ENCODE measurements around the gene HSCB. TPM values are rescaled to one million over a fixed set of nuclear protein-coding genes. Genes with fewer than 3 reads are reported as not detected.

The HSCB gene
- total and polyA plus RNA-seq, 9 of the 15 experiments (the other 6 are each of a cell fraction or from before 2014, with no cell fraction given), result 2.6 to 13.1 (median 8.6) TPM

- FAIRE-seq, result no peak
- intact Hi-C loops (cut with micrococcal nuclease), result no loop called here
- Histone ChIP-seq H3K4me2 (ENCODE audit: insufficient read depth, low read length) (no peak overlapping the region), H4K20me1 (replicated peaks; ENCODE audit: control insufficient read depth, insufficient read depth, low read length) (no peaks in the 10 kb centered on the region), H3K79me2 (ENCODE audit: control insufficient read depth, insufficient read depth, low read length) (no peaks in the 10 kb centered on the region), H3K27ac (ENCODE audit: extremely low read depth, low read depth, low read length) (no peak overlapping the region), H3K4me1 (replicated peaks in 1 of 2; ENCODE audit: control insufficient read depth in 2 of 2, insufficient read depth in 2 of 2, low read length in 2 of 2) (no peaks in the 10 kb centered on the region), H3K9ac (ENCODE audit: insufficient read depth in 1 of 2, low read depth in 2 of 2, low read length in 2 of 2) (no peak overlapping the region), H3K9me3 (replicated peaks; ENCODE audit: control insufficient read depth, insufficient read depth, low read depth, low read length) (no peaks in the 10 kb centered on the region), H3K27me3 (ENCODE audit: control insufficient read depth in 2 of 2, insufficient read depth in 2 of 2, low read length in 2 of 2) (no peaks in the 10 kb centered on the region), H3K4me3 (no peak overlapping the region), H3K36me3 (ENCODE audit: control insufficient read depth, insufficient read depth, low read length) (peaks cover 51% of the 10 kb centered on the region), H2AFZ (ENCODE audit: low read depth, low read length) (no peak overlapping the region), H3K9me1 (ENCODE audit: control insufficient read depth, insufficient read depth, low read length) (no peaks in the 10 kb centered on the region)
- no peak for ATAC-seq
- in situ Hi-C loops (cut with MboI), result no loop called here
- WGBS (ENCODE audit: insufficient coverage, low coverage, missing lambda C conversion rate), result 80% methylated on average over 3 of the region's 3 CpGs
- no TSS peak for BruUV-seq (replicated peaks)
- no peak for DNase-seq (ENCODE audit: extremely low read depth in 1 of 4, low spot score in 3 of 4)
- no peak for TF ChIP-seq TFE3 (CRISPR knock-in tag; IDR thresholded peaks at IDR 0.05)
- TF ChIP-seq GATAD2B (IDR thresholded peaks at IDR 0.05; ENCODE audit: borderline replicate concordance), result no peak
- no peak for TF ChIP-seq TAF7 (tag; IDR thresholded peaks at IDR 0.05)
- POLR2A ChIA-PET, result interaction anchor here (0.6 to 2.4 kb wide), 2 partner anchors 11 to 1296 kb away, joined by 3 to 8 read pairs; no protein-coding TSS in a partner anchor
- CTCF ChIA-PET (ENCODE audit: low intra/inter-chr PET ratio), result no interaction called here
Observed at GRCh38 chr22:28718044-28718443, 23.8 kb upstream of the HSCB start.

GRCh38 chr22:28728002-28728401 lies 13.8 kb upstream of the HSCB start:
- DNase-seq (ENCODE audit: extremely low read depth in 1 of 4, low spot score in 3 of 4) (no peak), FAIRE-seq (no peak), ATAC-seq (no peak)
- Histone ChIP-seq H3K9me1 (ENCODE audit: control insufficient read depth, insufficient read depth, low read length) (no peaks in the 10 kb centered on the region), H3K79me2 (ENCODE audit: control insufficient read depth, insufficient read depth, low read length) (no peaks in the 10 kb centered on the region; the same call in 2 of the 3 replicates), H3K4me1 (replicated peaks in 1 of 2; ENCODE audit: control insufficient read depth in 2 of 2, insufficient read depth in 2 of 2, low read length in 2 of 2) (no peaks in the 10 kb centered on the region), H3K4me2 (ENCODE audit: insufficient read depth, low read length) (no peak overlapping the region), H3K27me3 (ENCODE audit: control insufficient read depth in 2 of 2, insufficient read depth in 2 of 2, low read length in 2 of 2) (no peaks in the 10 kb centered on the region), H2AFZ (ENCODE audit: low read depth, low read length) (no peak overlapping the region), H3K36me3 (ENCODE audit: control insufficient read depth, insufficient read depth, low read length) (peaks cover 59% of the 10 kb centered on the region; the same call in 2 of the 3 replicates), H3K4me3 (no peak overlapping the region), H4K20me1 (replicated peaks; ENCODE audit: control insufficient read depth, insufficient read depth, low read length) (no peaks in the 10 kb centered on the region), H3K27ac (ENCODE audit: extremely low read depth, low read depth, low read length) (no peak overlapping the region), H3K9me3 (replicated peaks; ENCODE audit: control insufficient read depth, insufficient read depth, low read depth, low read length) (no peaks in the 10 kb centered on the region), H3K9ac (ENCODE audit: insufficient read depth in 1 of 2, low read depth in 2 of 2, low read length in 2 of 2) (no peak overlapping the region)
- in situ Hi-C loops (cut with MboI), result no loop called here
- BruUV-seq (replicated peaks), result no TSS peak
- TF ChIP-seq HNRNPL (IDR thresholded peaks at IDR 0.05; ENCODE audit: low read depth, low read length) (no peak), ZNF707 (CRISPR knock-in tag; conservative IDR thresholded peaks at IDR 0.05) (no peak), KAT7 (CRISPR knock-in tag; IDR thresholded peaks at IDR 0.05; ENCODE audit: borderline replicate concordance) (no peak), TFE3 (CRISPR knock-in tag; IDR thresholded peaks at IDR 0.05) (no peak), ZNF165 (CRISPR knock-in tag; IDR thresholded peaks at IDR 0.05; ENCODE audit: borderline replicate concordance) (no peak), GTF2A2 (tag; IDR thresholded peaks at IDR 0.05) (no peak)
- intact Hi-C loops (cut with micrococcal nuclease), result no loop called here
- ChIA-PET POLR2A (no interaction called here), CTCF (ENCODE audit: low intra/inter-chr PET ratio) (no interaction called here)
- WGBS (ENCODE audit: insufficient coverage, low coverage, missing lambda C conversion rate), result 57% methylated on average over 1 of the region's 1 CpG

All from K562 (cell line).